IPS-15b (cell line): Measurements from ENCODE around the gene SLC35F3.
"Not testable (repeated sequence)": the region's sequence is repeated elsewhere in the genome, so short reads cannot be mapped to it uniquely, and the experiment has no call there.

Source experiments
- H3K27me3 ChIP-seq: one replicate; pipeline ENCODE4 v1.6.1; 2013; ENCODE audit warnings: low read length; ENCODE audit not compliant: control insufficient read depth, insufficient read depth
- H3K36me3 ChIP-seq: one replicate; pipeline ENCODE4 v1.6.1; 2013; ENCODE audit warnings: low read length; ENCODE audit not compliant: control insufficient read depth, insufficient read depth
- H3K4me1 ChIP-seq: one replicate; pipeline ENCODE4 v1.6.1; 2013; ENCODE audit warnings: mild to moderate bottlenecking, low read length; ENCODE audit not compliant: control insufficient read depth, insufficient read depth
- H3K4me3 ChIP-seq: one replicate; pipeline ENCODE4 v1.5.1; 2013; ENCODE audit warnings: low read depth, low read length
- H3K9ac ChIP-seq: one replicate; pipeline ENCODE4 v1.6.1; 2013; ENCODE audit warnings: low read depth, mild to moderate bottlenecking, low read length
- H3K9me3 ChIP-seq: one replicate; pipeline ENCODE4 v1.6.1; 2013; ENCODE audit warnings: mild to moderate bottlenecking, low read length; ENCODE audit not compliant: control insufficient read depth, insufficient read depth

SLC35F3 gene

DNA sequence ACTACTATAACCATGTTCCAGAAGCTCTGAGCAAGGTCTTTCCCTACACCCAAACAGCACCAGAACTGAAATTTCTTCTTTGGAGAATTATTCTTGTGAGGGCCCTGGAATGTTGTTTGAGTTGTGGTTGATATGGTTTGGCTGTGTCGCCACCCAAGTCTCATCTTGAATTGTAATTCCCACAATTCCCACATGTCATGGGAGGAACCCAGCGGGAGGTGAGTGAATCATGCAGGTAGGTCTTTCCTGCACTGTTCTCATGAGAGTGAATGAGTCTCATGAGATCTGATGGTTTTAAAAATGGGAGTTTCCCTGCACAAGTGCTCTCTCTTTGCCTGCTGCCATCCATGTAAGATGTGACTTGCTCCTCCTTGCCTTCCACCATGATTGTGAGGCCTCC lies 272.4 kb downstream of the SLC35F3 start:
- not testable (repeated sequence) for H3K4me3 ChIP-seq, H3K27me3 ChIP-seq, H3K4me1 ChIP-seq, H3K9ac ChIP-seq, H3K36me3 ChIP-seq, H3K9me3 ChIP-seq

DNA sequence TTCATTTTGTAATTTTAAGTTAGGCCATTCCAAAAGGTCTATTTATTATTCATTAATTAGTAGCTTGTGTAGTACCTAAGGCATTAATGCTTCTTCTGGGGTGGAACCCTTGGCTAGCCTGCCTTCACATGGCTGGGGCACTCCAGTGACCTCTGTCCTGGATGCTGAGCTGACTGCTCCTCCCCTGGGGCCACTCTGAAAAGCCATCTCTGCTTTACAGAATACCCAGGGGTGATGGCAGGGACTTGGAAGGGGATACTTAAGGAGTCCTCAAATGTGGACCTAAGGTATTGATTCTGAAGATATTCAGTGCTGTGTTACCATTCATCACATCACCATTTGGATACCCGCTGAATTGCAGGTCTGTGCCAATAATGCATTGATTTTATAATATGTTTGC lies 281.0 kb downstream of the SLC35F3 start:
- H3K9me3 ChIP-seq: no peaks in the 10 kb centered on the region
- no peaks in the 10 kb centered on the region for H3K27me3 ChIP-seq
- no peaks in the 10 kb centered on the region for H3K36me3 ChIP-seq
- no peak overlapping the region for H3K4me3 ChIP-seq
- H3K4me1 ChIP-seq: no peaks in the 10 kb centered on the region
- H3K9ac ChIP-seq: no peak overlapping the region

DNA sequence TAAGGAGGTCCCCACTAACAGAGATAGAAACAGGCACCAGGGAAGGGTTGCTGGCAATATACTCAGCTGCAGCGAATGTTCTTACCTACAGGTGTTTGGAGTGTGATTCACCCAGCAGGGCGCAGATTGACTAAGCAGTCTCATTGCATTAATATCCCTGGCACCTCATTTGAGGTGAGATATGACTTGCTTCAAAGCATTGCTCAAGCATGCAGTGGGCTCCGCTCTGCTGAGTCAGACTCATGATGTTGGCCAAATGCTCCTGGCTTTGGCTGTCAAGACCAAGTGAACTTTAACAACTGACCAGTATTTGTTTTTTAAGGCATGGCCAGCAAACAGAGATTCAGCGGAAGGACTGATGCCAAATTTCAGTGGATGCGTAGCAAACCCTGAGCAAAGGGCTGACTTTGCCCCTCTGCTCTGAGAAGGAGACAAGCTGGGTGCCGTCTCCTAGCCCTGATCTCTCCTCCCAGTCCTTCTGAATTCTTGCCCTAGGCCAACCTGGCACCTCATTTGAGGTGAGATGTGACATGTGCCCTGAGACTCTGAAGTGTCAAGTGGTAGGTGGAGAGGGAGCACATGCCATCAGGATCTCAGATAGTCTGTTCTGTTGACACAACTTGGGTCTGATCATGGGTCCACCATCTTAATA lies 281.7 kb downstream of the SLC35F3 start:
- Histone ChIP-seq H3K27me3 (no peaks in the 10 kb centered on the region), H3K9ac (no peak overlapping the region), H3K9me3 (no peaks in the 10 kb centered on the region), H3K4me1 (no peaks in the 10 kb centered on the region), H3K36me3 (no peaks in the 10 kb centered on the region), H3K4me3 (no peak overlapping the region)

DNA sequence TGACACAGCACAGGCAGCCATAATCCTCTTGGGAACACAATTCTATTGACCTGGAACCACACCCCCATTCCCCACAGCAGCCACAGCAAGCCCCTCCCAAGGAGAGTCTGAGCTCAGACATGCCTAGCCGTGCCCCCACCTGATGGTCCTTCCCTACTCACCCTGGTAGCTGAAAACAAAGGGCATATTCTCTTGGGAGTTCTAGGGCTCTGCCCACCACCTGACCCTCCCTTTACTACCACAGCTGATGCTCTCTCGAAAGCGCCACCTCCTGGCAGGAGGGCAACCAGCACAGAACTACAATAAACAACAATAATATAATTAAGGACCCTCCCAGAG lies 283.9 kb downstream of the SLC35F3 start:
- no peaks in the 10 kb centered on the region for H3K9me3 ChIP-seq
- no peaks in the 10 kb centered on the region for H3K4me1 ChIP-seq
- no peak overlapping the region for H3K4me3 ChIP-seq
- H3K27me3 ChIP-seq: no peaks in the 10 kb centered on the region
- H3K36me3 ChIP-seq: no peaks in the 10 kb centered on the region
- H3K9ac ChIP-seq: no peak overlapping the region

DNA sequence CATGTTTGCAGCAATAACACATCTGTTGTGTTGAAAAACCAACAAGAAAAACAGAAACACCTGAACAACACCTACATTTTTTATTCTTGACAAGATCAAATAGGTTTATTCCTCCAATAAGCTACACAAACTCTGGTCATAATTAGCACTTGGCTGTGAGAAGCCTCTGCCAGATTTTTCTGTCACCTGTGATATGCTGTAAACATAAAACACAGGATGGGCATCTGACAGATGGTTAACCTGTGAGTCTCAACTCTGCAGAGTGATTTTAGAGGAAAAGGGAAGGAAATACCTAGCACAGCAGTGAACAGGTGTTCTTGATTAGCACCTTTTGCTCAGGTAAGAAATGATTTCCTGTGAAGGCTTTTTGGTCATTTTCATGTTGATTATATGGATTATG lies 293.4 kb downstream of the SLC35F3 start:
- Histone ChIP-seq H3K36me3 (no peaks in the 10 kb centered on the region), H3K9me3 (no peaks in the 10 kb centered on the region), H3K4me3 (no peak overlapping the region), H3K9ac (no peak overlapping the region), H3K4me1 (no peaks in the 10 kb centered on the region), H3K27me3 (no peaks in the 10 kb centered on the region)

DNA sequence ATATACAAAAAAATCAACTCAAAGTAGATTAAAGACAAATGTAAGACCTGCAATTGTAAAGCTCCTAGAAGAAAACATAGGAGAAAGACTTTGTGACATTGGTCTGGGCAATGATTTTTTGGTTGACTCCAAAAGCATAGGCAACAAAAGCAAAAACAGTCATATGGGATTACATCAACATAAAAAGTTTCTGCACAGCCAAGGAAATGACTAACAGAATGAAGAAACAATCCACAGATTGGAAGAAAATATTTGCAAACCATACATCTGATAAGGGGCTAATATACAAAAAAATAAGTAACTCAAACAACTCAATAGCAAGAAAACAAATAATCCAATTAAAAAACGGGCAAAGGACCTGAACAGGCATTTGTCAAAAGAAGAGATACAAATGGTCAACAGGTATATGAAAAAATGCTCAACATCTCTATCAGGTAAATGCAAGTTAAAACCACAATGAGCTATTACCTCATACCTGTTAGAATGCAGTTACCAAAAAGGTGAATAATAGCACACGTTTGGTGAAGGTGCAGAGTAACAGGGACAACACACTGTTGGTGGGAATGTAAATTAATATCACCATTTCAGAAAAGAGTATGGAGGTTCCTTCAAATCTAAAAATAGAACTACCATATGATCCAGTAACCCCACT lies 295.1 kb downstream of the SLC35F3 start:
- Histone ChIP-seq H3K4me3 (no peak overlapping the region), H3K9ac (no peak overlapping the region), H3K4me1 (no peaks in the 10 kb centered on the region), H3K9me3 (no peaks in the 10 kb centered on the region), H3K36me3 (no peaks in the 10 kb centered on the region), H3K27me3 (no peaks in the 10 kb centered on the region)

DNA sequence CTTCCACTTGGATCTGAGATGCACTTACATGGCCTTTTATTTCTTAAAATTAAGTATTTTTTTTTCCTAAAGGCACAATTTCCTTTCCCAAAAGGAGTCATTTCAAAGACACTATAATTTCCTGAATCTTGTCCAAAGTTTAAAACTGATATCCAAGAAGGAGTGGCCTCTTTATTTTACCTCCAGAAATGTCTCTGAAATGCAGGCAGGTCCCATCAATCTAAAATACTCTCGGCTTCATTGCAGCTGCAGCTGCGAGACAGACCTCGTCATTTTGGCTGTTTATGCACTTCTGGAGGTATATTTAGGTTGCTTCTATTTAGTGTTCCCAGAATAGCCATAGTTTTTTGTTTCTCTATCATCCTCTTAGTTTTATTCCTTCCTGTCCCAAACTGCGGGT lies 296.1 kb downstream of the SLC35F3 start:
- no peaks in the 10 kb centered on the region for H3K9me3 ChIP-seq
- H3K36me3 ChIP-seq: no peaks in the 10 kb centered on the region
- no peaks in the 10 kb centered on the region for H3K27me3 ChIP-seq

DNA sequence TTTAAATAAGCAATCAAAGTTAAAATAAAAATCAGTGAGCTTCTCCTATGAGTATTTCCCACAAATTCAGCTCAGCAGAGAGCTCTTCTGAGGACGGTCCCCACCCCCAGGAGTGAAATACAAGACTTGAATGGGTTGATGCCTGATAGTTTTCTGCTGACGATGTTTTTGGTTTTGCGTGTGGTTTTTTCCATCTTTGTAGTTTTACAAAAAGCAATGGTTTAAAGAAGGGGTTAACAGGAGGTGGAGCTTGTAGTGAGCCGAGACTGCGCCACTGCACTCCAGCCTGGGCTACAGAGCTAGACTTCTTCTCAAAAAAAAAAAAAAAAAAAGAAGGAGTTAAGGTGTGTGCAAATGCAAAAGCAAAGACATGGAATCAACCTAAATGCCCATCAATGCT lies 297.1 kb downstream of the SLC35F3 start:
- no peak overlapping the region for H3K4me3 ChIP-seq
- H3K9ac ChIP-seq: no peak overlapping the region
- no peaks in the 10 kb centered on the region for H3K4me1 ChIP-seq
- no peaks in the 10 kb centered on the region for H3K27me3 ChIP-seq
- no peaks in the 10 kb centered on the region for H3K36me3 ChIP-seq
- H3K9me3 ChIP-seq: no peaks in the 10 kb centered on the region

More for the DNA sequence above, 296.1 kb downstream of the SLC35F3 start:
- no peak overlapping the region for H3K9ac ChIP-seq
- H3K4me3 ChIP-seq: no peak overlapping the region
- no peaks in the 10 kb centered on the region for H3K4me1 ChIP-seq

DNA sequence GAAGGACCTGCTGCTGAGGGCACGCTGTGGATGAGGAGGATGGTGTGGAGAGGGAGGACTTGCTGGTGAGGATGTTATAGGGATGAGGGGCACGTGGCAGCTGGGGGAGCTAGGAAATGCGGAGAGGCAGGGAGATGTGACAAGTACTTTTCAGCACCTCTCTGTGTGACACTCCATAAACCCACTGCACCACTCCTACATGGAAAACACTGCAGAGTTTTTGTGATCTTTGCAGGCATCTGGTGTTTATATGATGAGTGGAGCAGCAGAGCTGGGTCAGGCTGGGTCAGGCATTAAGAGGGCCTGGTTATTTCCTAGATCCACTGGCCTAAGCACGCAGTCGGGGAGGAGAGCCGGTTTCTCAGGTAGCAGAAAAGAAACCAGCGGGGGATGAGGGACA lies 301.5 kb downstream of the SLC35F3 start:
- Histone ChIP-seq H3K27me3 (no peaks in the 10 kb centered on the region), H3K36me3 (no peaks in the 10 kb centered on the region), H3K9me3 (no peaks in the 10 kb centered on the region), H3K4me1 (no peaks in the 10 kb centered on the region), H3K9ac (no peak overlapping the region), H3K4me3 (no peak overlapping the region)

DNA sequence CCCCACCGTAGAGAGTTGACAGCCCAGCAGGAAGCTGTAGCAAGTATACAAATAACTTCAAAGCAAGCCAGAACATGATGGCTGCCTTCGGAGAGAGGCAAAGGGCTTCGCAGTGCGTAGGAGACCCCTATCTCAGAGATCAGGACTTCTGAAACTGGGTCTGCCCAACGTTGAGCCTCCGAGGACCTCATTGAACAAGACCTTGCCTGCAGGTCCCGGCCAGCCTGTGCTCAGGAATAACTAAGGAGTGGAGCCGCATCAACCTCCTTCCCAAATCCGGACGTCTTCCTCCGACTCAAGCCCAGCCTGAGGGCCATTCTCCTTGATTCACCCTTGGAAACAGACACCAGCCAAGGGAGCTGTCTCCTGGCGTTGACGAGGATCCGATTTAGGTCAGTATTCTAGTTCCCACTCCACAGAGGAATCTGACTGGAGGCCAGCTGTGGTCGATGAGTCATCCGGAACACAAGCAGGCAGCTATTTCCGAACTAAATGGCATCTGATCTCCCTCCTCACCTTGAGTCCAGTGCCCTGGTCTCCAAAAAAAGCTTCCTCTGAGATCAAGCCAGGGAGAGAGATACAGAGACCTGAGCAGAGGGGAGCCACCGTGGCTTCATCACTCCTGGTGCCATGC lies 302.3 kb downstream of the SLC35F3 start:
- H3K9ac ChIP-seq: no peak overlapping the region
- H3K4me1 ChIP-seq: no peaks in the 10 kb centered on the region
- no peak overlapping the region for H3K4me3 ChIP-seq
- H3K27me3 ChIP-seq: no peaks in the 10 kb centered on the region
- no peaks in the 10 kb centered on the region for H3K9me3 ChIP-seq
- no peaks in the 10 kb centered on the region for H3K36me3 ChIP-seq

DNA sequence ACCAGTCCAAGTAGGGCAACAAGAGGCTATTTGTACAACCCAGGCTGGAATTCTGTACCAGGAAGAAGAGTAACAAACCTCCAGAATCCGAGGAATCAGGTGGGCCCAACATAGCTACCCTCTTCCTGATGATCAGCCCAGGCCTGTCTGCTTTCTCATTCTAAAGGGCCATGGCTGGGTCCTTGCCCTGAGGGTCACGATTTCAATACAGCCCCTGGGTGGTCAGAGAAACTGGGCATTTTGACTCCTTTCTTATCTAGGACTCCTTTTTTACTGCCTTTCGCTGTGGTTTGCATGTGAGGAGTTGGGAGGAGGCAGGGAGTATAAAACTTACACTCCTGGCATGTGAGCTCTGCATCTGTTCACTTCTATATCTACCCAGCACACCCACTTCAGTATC lies 303.9 kb downstream of the SLC35F3 start:
- H3K36me3 ChIP-seq: no peaks in the 10 kb centered on the region
- no peak overlapping the region for H3K9ac ChIP-seq
- peaks cover 3% of the 10 kb centered on the region for H3K27me3 ChIP-seq
- no peak overlapping the region for H3K4me3 ChIP-seq
- no peaks in the 10 kb centered on the region for H3K4me1 ChIP-seq
- H3K9me3 ChIP-seq: no peaks in the 10 kb centered on the region

DNA sequence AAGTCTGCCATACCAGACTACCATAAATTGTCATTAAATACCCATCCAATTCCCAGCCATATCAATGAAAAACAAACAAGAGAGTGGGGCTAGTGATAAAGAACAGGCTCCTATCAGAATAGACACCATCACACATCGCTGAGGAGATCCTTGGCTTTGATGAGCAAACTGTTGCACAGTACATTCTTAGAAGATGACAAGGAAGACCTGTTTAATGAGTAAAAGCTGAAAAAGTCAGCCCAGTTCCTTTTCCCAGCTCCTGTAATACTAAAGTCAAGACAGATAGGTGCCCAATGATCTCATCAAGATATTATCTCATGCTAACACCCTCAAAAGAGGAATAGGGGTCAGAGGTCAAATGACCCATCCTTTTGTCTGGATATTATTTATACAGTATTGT lies 304.3 kb downstream of the SLC35F3 start:
- Histone ChIP-seq H3K4me3 (no peak overlapping the region), H3K9ac (no peak overlapping the region), H3K4me1 (no peaks in the 10 kb centered on the region), H3K36me3 (no peaks in the 10 kb centered on the region), H3K27me3 (peaks cover 4% of the 10 kb centered on the region), H3K9me3 (no peaks in the 10 kb centered on the region)
